ENCODE measurements around the gene TMC6. TPM values are rescaled to one million over a fixed set of nuclear protein-coding genes. Genes with fewer than 3 reads are reported as not detected.

The TMC6 gene
- total RNA-seq, 1 donor from 2014 or later = 292 TPM

GRCh38 chr17:78109489-78109761, 19.1 kb downstream of the TMC6 start:
- Mint-ChIP-seq H3K4me3 (ENCODE audit: unreplicated experiment) (no peak overlapping the region), H3K4me1 (ENCODE audit: unreplicated experiment) (no peaks in the 10 kb centered on the region), H3K9me3 (ENCODE audit: unreplicated experiment) (no peaks in the 10 kb centered on the region), H3K27ac (ENCODE audit: unreplicated experiment) (no peak overlapping the region), H3K36me3 (ENCODE audit: low read depth, unreplicated experiment) (peaks cover 29% of the 10 kb centered on the region), H3K27me3 (ENCODE audit: unreplicated experiment) (peaks cover 19% of the 10 kb centered on the region)
- DNase-seq (ENCODE audit: low spot score) = no peak
- no peak for TF ChIP-seq CTCF (IDR thresholded peaks at IDR 0.05; ENCODE audit: unreplicated experiment)

DNA sequence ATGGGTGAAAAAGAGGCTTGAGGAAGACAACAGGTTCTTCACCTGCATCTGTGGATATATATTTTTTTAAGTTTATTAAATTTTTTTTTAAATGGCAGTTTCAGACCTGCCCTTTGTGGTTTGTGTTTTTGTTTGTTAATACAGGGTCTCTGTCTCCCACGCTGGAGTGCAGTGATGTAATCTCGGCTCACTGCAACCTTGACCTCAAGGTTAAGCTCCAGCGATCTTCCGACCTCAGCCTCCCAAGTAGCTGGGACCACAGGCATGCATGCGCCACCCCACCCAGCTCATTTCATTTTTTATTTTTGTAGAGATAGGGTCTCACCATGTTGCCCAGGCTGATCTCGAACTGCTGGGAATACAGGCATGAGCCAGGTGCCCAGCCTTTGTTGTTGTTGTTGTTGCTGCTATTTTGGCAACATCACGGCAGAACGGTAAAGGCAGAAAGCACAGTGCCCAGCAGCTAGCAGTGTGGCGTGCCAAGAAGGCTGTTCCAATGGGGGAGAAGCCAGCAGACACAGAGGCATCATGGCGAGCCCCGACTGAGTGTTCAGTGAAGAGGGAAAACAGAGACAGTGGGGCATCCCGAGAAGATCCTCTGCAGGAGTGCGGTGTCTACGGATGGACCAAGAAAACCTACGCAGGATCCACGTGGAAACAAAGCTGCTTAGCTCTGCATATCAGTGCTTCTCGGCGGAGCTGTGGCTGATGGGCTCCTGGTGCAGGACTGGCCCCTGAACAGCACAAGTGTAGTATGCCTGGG, 19.6 kb downstream of the TMC6 start:
- no peak overlapping the region for H3K4me3 Mint-ChIP-seq (ENCODE audit: unreplicated experiment)
- H3K27me3 Mint-ChIP-seq (ENCODE audit: unreplicated experiment) = peaks cover 15% of the 10 kb centered on the region
- H3K36me3 Mint-ChIP-seq (ENCODE audit: low read depth, unreplicated experiment) = peaks cover 25% of the 10 kb centered on the region
- TF ChIP-seq CTCF (IDR thresholded peaks at IDR 0.05; ENCODE audit: unreplicated experiment) = no peak
- H3K9me3 Mint-ChIP-seq (ENCODE audit: unreplicated experiment) = no peaks in the 10 kb centered on the region
- no peak for DNase-seq (ENCODE audit: low spot score)
- H3K4me1 Mint-ChIP-seq (ENCODE audit: unreplicated experiment) = no peaks in the 10 kb centered on the region
- no peak overlapping the region for H3K27ac Mint-ChIP-seq (ENCODE audit: unreplicated experiment)

DNA sequence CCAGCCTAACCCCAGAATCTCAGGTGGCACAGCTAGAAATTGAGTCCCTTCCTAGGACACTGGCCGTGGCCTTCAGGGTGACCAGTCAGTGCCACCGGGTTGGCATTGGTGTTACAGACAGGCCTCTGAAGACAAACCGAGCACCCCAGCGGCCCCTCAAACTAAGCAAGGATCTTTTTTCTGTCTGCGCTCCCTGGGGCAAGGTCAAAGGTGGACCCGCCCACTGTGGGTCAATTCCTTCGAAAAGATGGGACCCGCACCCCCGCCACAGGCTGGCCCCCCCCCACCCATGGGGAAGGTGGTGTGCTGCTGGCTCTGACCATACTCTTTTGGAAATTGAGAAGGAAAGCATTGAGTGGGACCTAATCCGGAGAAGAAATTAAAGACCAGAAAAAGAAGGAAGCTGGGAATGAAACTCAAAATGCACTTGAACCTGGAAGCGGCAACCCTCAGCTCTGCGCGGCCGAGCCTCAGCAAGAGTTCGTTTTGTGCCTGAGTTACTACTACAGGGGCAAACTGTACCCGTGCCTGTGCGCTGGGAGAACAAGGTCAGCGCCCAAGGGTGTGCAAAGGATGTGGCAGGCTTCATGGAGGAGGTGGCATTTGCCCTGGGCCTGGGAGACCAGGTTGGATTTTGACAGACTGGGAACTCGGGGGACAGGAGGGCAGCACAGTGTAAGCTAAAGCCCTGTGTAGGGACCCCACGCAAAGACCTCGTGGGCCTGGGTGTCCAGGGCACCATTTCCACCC, 20.4 kb downstream of the TMC6 start:
- H3K27ac Mint-ChIP-seq (ENCODE audit: unreplicated experiment) = no peak overlapping the region
- no peaks in the 10 kb centered on the region for H3K4me1 Mint-ChIP-seq (ENCODE audit: unreplicated experiment)
- TF ChIP-seq CTCF (IDR thresholded peaks at IDR 0.05; ENCODE audit: unreplicated experiment) = no peak

GRCh38 chr17:78107457-78107856, 21.1 kb downstream of the TMC6 start:
- Mint-ChIP-seq H3K4me3 (ENCODE audit: unreplicated experiment) (no peak overlapping the region), H3K36me3 (ENCODE audit: low read depth, unreplicated experiment) (peaks cover 23% of the 10 kb centered on the region), H3K9me3 (ENCODE audit: unreplicated experiment) (no peaks in the 10 kb centered on the region), H3K27ac (ENCODE audit: unreplicated experiment) (no peak overlapping the region), H3K4me1 (ENCODE audit: unreplicated experiment) (no peaks in the 10 kb centered on the region), H3K27me3 (ENCODE audit: unreplicated experiment) (peaks cover 8% of the 10 kb centered on the region)
- no peak for DNase-seq (ENCODE audit: low spot score)
- TF ChIP-seq CTCF (IDR thresholded peaks at IDR 0.05; ENCODE audit: unreplicated experiment) = no peak

More for the DNA sequence above, 20.4 kb downstream of the TMC6 start:
- Mint-ChIP-seq H3K36me3 (ENCODE audit: low read depth, unreplicated experiment) (peaks cover 24% of the 10 kb centered on the region), H3K4me3 (ENCODE audit: unreplicated experiment) (no peak overlapping the region), H3K27me3 (ENCODE audit: unreplicated experiment) (peaks cover 11% of the 10 kb centered on the region), H3K9me3 (ENCODE audit: unreplicated experiment) (no peaks in the 10 kb centered on the region)
- DNase-seq (ENCODE audit: low spot score) = no peak

DNA sequence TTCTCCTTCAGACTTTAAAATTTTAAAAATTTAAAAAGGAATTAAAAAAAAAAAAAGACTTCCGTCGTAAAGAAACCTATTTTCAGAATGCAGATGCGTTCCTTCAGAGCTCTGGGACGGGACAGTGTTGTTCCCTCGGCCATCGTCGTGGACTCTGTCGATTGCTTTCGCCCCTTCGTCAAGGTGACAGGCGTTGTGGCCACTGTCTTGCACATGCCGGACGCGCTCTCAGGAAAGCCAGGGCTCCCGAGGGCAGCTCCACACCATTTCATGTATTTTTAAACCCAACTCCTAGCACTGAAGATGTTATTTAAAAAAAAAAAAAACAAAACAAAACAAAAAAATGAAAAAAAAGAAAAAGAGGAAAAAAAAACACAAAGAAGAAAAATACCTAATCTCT, 22.3 kb downstream of the TMC6 start:
- no peak overlapping the region for H3K27ac Mint-ChIP-seq (ENCODE audit: unreplicated experiment)
- DNase-seq (ENCODE audit: low spot score) = no peak

More for the DNA sequence above, 22.3 kb downstream of the TMC6 start:
- peaks cover 33% of the 10 kb centered on the region for H3K36me3 Mint-ChIP-seq (ENCODE audit: low read depth, unreplicated experiment)
- H3K9me3 Mint-ChIP-seq (ENCODE audit: unreplicated experiment) = peaks cover 7% of the 10 kb centered on the region
- H3K4me1 Mint-ChIP-seq (ENCODE audit: unreplicated experiment) = no peaks in the 10 kb centered on the region
- H3K27me3 Mint-ChIP-seq (ENCODE audit: unreplicated experiment) = peaks cover 8% of the 10 kb centered on the region
- no peak for TF ChIP-seq CTCF (IDR thresholded peaks at IDR 0.05; ENCODE audit: unreplicated experiment)
- no peak overlapping the region for H3K4me3 Mint-ChIP-seq (ENCODE audit: unreplicated experiment)

All from endothelial cell (in vitro differentiated cells).